Large intestine (tissue), 12 donors: ENCODE data around the gene H6PD. TPM values are rescaled to one million over a fixed set of nuclear protein-coding genes. Genes with fewer than 3 reads are reported as not detected.
A peak's percentile ranks its signal among the peaks of the same experiment; 100 is the strongest.

Experiments
- DNase-seq, 2 donors: peaks; one replicate each; pipeline versions ENCODE4 v3.0.0 to v3.0.0-alpha.2; 2013
- H3K27ac ChIP-seq: one replicate; pipeline ENCODE4 v1.5.1; 2013; ENCODE audit warnings: low read length
- H3K27me3 ChIP-seq: 2 replicates; pipeline ENCODE4 v1.6.1; 2013; ENCODE audit warnings: low read length; ENCODE audit not compliant: control insufficient read depth, insufficient read depth
- H3K36me3 ChIP-seq: 2 replicates; pipeline ENCODE4 v1.6.1; 2013; ENCODE audit warnings: low read length; ENCODE audit not compliant: control insufficient read depth, insufficient read depth
- H3K4me1 ChIP-seq: one replicate; pipeline ENCODE4 v1.6.1; 2013; ENCODE audit warnings: low read length; ENCODE audit not compliant: control insufficient read depth, insufficient read depth
- H3K4me3 ChIP-seq: one replicate; pipeline ENCODE4 v1.5.1; 2013; ENCODE audit warnings: low read length
- H3K9me3 ChIP-seq: one replicate; pipeline ENCODE4 v1.6.1; 2013; ENCODE audit warnings: mild to moderate bottlenecking, low read depth, low read length, moderate library complexity; ENCODE audit not compliant: control insufficient read depth
- WGBS: methylation state at CpG from one replicate; pipeline ENCODE4 v1.1.5; 2013; ENCODE audit warnings: low lambda C conversion rate; ENCODE audit not compliant: insufficient coverage; 5-methylcytosine and 5-hydroxymethylcytosine counted together
- long read RNA-seq, 11 donors: transcript quantifications; one replicate each; lab custom pipeline, GENCODE V29; 2026
- polyA plus RNA-seq: library from polyadenylated mRNA; unstranded; fragments of 120-200 nt; gene quantifications from one replicate; pipeline ENCODE4 v1.2.1, GENCODE V29; 2013

The H6PD gene, protein sequence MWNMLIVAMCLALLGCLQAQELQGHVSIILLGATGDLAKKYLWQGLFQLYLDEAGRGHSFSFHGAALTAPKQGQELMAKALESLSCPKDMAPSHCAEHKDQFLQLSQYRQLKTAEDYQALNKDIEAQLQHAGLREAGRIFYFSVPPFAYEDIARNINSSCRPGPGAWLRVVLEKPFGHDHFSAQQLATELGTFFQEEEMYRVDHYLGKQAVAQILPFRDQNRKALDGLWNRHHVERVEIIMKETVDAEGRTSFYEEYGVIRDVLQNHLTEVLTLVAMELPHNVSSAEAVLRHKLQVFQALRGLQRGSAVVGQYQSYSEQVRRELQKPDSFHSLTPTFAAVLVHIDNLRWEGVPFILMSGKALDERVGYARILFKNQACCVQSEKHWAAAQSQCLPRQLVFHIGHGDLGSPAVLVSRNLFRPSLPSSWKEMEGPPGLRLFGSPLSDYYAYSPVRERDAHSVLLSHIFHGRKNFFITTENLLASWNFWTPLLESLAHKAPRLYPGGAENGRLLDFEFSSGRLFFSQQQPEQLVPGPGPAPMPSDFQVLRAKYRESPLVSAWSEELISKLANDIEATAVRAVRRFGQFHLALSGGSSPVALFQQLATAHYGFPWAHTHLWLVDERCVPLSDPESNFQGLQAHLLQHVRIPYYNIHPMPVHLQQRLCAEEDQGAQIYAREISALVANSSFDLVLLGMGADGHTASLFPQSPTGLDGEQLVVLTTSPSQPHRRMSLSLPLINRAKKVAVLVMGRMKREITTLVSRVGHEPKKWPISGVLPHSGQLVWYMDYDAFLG
- 36.6 TPM for polyA plus RNA-seq
- long read RNA-seq, donor 1, full-length matches to known transcripts: 4 of 4 reads
- long read RNA-seq, donor 1, partial matches to known transcripts: 0 of 4 reads
- long read RNA-seq, donor 1, other reads (novel, unspliced or antisense): 0 of 4 reads
- long read RNA-seq, donor 2, full-length matches to known transcripts: 10 of 46 reads
- long read RNA-seq, donor 2, partial matches to known transcripts: 36 of 46 reads
- long read RNA-seq, donor 2, other reads (novel, unspliced or antisense): 0 of 46 reads
- long read RNA-seq, donor 3: 0 reads
- long read RNA-seq, donor 4: 0 reads
- long read RNA-seq, donor 5, full-length matches to known transcripts: 2 of 2 reads
- long read RNA-seq, donor 5, partial matches to known transcripts: 0 of 2 reads
- long read RNA-seq, donor 5, other reads (novel, unspliced or antisense): 0 of 2 reads
- long read RNA-seq, donor 6, full-length matches to known transcripts: 2 of 79 reads
- long read RNA-seq, donor 6, partial matches to known transcripts: 77 of 79 reads
- long read RNA-seq, donor 6, other reads (novel, unspliced or antisense): 0 of 79 reads
- long read RNA-seq, donor 7, full-length matches to known transcripts: 4 of 9 reads
- long read RNA-seq, donor 7, partial matches to known transcripts: 5 of 9 reads
- long read RNA-seq, donor 7, other reads (novel, unspliced or antisense): 0 of 9 reads
- long read RNA-seq, donor 8, full-length matches to known transcripts: 5 of 18 reads
- long read RNA-seq, donor 8, partial matches to known transcripts: 13 of 18 reads
- long read RNA-seq, donor 8, other reads (novel, unspliced or antisense): 0 of 18 reads
- long read RNA-seq, donor 9: 0 reads
- long read RNA-seq, donor 10, full-length matches to known transcripts: 1 of 1 reads
- long read RNA-seq, donor 10, partial matches to known transcripts: 0 of 1 reads
- long read RNA-seq, donor 10, other reads (novel, unspliced or antisense): 0 of 1 reads
- long read RNA-seq, donor 11, full-length matches to known transcripts: 3 of 3 reads
- long read RNA-seq, donor 11, partial matches to known transcripts: 0 of 3 reads
- long read RNA-seq, donor 11, other reads (novel, unspliced or antisense): 0 of 3 reads

DNA sequence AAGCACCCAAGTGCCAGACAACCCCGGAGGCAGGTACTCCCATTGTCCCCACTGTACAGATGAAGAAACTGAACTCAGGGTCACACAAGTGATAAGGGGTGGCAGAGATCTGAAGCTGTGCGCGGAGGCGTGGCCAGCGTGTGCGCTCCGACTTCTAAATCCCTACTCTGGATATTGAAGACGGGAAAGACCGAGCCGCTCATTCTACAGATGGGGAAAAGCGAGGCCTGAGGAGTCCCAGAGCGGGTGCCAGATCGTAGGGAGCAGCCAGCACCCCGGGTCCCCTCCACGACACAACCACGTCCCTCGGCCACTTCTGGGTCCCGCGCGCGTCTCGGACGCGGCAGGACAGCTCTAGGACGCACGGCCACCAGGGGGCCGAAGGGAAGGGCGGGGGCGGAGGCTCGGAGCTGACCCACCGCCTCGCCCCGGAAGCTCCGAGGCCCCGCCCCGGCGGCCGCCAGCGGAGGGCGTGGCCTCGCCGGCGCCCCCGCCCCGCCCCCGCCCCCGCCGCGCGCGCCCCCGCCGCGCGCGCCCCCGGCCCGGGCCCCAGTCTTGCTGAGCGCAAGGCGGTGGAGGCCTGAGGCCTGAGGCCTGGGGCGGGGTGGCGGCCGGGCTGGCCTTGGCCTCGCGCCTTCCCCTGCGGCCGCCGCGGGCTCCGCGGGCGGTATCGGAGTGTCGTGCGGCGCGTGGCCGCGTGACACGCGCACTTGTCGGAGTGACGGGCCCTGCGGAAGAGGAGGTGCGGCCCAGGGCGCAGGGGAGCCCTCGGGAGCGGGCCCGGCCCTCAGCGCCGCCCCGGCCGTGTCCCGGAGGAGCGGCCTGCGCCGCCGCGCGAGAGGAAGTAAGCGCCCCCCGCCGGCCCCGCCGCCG, at the start of gene H6PD:
Gene H6PD (plus strand): TSS at position 552 of the 873 bp plus-strand sequence. CDS start 10,161 bp downstream, outside the sequence.
- H3K27ac ChIP-seq: peak within 1 kb of the TSS; percentile 89
- peaks cover 4% of the 10 kb centered on the region for H3K36me3 ChIP-seq
- H3K4me3 ChIP-seq: peak within 1 kb of the TSS; percentile 75
- no CpG with 5 or more reads among the region's 106 CpGs for WGBS
- no peaks in the 10 kb centered on the region for H3K27me3 ChIP-seq
- no peaks in the 10 kb centered on the region for H3K9me3 ChIP-seq
- peak; percentile 80 to 90 for DNase-seq
- peaks cover 15% of the 10 kb centered on the region for H3K4me1 ChIP-seq

DNA sequence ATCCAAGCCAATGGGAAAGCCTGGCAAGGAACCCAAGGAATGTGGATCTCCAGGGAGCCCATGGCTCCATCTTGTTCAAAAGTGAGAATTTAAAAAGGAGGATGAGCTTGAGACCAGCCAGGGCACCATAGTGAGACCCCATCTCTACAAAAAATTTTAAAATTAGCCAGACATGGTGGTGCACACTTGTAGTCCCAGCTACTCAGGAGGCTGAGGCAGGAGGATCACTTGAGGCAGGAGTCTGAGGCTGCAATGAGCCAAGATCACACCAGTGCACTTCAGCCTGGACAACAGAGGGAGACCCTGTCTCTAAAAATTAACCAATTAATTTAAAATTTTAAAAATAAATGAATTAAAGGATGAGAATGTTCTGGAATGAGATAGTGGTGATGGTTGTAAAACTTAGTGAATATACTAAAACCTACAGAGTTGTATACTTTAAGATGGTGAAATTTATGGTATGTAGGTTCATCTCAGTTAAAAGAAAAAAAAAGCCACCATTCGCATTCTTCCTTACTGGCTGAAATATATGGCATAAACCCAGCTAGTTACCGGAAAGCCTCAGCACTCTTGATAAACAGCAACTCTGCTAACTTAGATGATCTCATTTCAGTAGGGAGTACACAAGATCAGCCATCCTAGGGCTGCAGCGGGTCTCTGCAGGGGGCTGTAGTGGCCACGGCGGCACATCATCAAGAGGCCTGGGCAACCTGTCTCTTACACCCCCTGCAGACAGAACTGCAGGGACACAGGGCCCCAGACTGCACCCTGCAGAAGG, 48.3 kb upstream of the H6PD start:
- H3K4me1 ChIP-seq: peaks cover 9% of the 10 kb centered on the region
- H3K36me3 ChIP-seq: no peaks in the 10 kb centered on the region
- H3K27ac ChIP-seq: no peak overlapping the region
- no peak for DNase-seq
- WGBS: no CpG with 5 or more reads among the region's 5 CpGs
- H3K9me3 ChIP-seq: peaks cover under 1% of the 10 kb centered on the region
- peaks cover 26% of the 10 kb centered on the region for H3K27me3 ChIP-seq
- no peak overlapping the region for H3K4me3 ChIP-seq

DNA sequence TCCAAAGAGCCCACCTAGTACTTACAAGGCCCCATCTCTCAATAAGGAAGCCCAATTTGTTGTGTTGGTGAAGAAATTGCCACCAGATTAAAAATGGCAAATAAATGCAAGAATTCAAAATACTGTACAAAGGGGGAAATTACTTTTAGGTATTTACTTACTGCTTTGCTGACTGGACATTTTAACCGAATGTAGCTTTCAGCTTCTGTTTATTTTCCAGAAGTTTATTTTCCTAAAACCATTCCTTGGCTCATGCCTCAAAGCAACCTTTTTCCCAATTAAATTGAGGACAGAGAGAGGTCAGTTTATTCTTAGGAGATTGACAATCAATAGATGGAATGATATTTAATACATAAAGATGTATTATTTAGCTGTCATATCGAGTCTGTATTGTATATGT, 47.6 kb upstream of the H6PD start:
- H3K27ac ChIP-seq: no peak overlapping the region
- DNase-seq: no peak
- H3K27me3 ChIP-seq: peaks cover 19% of the 10 kb centered on the region
- 57% methylated on average over 1 of the region's 2 CpGs for WGBS
- no peaks in the 10 kb centered on the region for H3K36me3 ChIP-seq
- peaks cover 2% of the 10 kb centered on the region for H3K4me1 ChIP-seq
- no peak overlapping the region for H3K4me3 ChIP-seq
- H3K9me3 ChIP-seq: no peaks in the 10 kb centered on the region

DNA sequence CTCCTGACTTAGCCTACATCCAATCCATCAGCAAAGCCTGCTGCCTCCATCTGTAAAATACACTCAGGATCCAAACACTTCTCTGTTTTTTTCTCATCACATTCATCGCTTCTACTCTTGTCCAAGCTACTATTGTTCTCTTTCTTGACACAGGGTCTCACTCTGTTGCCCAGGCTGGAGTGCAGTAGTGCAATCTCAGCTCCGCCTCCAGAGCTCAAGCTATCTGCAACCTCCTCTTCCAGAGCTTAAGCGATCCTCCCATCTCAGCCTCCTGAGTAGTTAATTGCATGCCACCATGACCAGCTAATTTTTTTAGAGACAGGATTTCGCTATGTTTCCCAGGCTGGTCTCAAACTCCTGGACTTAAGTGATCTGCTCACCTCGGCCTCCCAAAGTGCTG, 44.3 kb upstream of the H6PD start:
- H3K4me3 ChIP-seq: no peak overlapping the region
- no peaks in the 10 kb centered on the region for H3K4me1 ChIP-seq
- no peak for DNase-seq
- no peaks in the 10 kb centered on the region for H3K9me3 ChIP-seq
- no peaks in the 10 kb centered on the region for H3K27me3 ChIP-seq
- H3K36me3 ChIP-seq: no peaks in the 10 kb centered on the region
- no peak overlapping the region for H3K27ac ChIP-seq
- no CpG with 5 or more reads among the region's 5 CpGs for WGBS

DNA sequence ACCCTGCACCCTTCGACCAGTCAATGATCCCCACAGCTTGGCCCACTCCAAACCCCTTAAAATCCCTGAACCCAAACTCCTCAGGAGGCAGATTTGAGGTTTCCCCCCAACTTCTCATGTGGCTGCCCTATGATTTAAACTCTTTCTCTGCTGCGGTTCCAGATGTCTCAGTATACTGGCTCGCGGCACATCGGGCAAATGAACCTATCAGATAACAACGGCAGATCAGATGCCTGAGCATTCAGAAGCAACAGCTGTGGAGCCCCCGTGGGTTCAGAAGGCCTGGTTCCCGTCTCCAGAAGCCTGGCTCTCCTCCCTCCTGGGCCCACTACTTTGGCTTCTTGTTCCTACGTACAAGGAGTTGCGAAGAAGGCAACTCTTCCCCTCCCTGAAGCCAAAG, 43.3 kb upstream of the H6PD start:
- no peak for DNase-seq
- no peaks in the 10 kb centered on the region for H3K4me1 ChIP-seq
- WGBS: no CpG with 5 or more reads among the region's 10 CpGs
- no peaks in the 10 kb centered on the region for H3K36me3 ChIP-seq
- no peak overlapping the region for H3K27ac ChIP-seq
- no peak overlapping the region for H3K4me3 ChIP-seq
- no peaks in the 10 kb centered on the region for H3K9me3 ChIP-seq
- H3K27me3 ChIP-seq: no peaks in the 10 kb centered on the region

DNA sequence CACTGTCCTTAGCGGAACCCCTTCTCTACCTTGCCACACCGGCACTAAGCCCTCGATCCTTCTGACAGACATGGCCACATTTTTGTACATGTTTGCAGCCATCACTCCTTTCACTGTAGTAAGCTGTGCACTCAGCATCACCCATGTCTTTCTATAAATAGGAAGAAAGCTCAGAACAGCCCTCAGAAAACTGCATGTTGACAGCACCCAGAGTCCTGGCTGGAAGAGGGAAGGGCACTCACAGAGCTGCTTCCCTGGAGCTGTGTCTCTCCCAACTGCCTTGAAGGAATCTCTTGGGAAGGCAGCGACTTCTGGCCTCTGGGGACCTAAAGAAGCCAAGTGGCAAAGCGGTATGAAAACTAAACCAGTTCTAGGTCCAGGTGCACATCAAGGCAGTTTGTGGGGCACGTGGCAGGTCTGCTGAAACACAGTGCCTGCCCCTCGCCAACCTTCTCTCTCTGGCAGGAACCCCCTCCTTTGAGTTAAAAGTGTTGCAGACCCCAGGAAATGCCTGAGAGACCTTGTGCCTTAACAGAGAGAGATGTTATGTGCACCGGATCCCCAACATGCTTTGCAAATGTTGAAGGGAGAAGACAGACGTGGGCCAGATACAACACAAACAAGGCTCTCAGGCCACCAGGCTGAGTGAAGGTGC, 41.9 kb upstream of the H6PD start:
- H3K9me3 ChIP-seq: no peaks in the 10 kb centered on the region
- no peaks in the 10 kb centered on the region for H3K4me1 ChIP-seq
- no peak overlapping the region for H3K4me3 ChIP-seq
- no peak overlapping the region for H3K27ac ChIP-seq
- H3K27me3 ChIP-seq: peaks cover 11% of the 10 kb centered on the region
- WGBS: no CpG with 5 or more reads among the region's 9 CpGs
- no peak for DNase-seq
- H3K36me3 ChIP-seq: no peaks in the 10 kb centered on the region

DNA sequence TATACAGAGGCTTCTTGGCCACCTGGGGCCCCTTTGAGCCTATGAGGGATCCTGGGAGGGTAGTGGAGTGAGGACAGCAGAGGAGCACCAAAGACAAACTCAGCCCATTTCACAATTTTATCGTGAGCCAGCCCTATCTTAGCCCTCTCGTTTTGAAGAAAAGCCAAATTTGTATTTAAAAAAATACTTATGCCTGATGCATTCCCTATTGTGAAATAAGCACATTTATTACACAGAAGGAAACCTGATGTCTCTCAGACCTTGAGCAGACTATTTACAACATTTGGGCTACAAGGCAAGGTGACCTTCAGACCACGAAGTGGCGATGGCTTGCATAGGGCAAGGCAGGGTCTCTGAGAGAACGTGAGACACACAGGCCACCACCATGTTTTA, 41.3 kb upstream of the H6PD start:
- 60% methylated on average over 2 of the region's 5 CpGs for WGBS
- Histone ChIP-seq H3K27ac (no peak overlapping the region), H3K4me3 (no peak overlapping the region), H3K36me3 (no peaks in the 10 kb centered on the region), H3K27me3 (peaks cover 16% of the 10 kb centered on the region), H3K4me1 (no peaks in the 10 kb centered on the region), H3K9me3 (no peaks in the 10 kb centered on the region)
- no peak for DNase-seq

DNA sequence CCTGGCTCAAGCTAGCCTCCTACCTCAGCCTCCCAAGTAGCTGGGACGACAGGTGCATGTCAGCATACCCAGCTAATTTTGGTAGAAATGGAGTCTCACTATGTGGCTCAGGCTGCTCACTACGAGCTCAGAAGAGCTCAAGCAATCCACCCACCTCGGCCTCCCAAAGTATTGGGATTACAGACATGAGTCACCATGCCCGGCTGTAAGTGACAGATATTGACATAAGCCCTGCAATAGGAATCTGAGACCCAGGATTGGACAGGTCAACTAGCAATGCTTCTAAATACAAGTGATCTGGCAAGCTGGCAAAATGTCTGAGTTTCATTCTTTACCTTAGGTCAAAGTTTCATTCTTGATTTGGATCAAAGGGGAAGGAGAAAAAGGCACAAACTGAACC, 40.5 kb upstream of the H6PD start:
- Histone ChIP-seq H3K27me3 (peaks cover 22% of the 10 kb centered on the region), H3K36me3 (no peaks in the 10 kb centered on the region), H3K4me3 (no peak overlapping the region), H3K27ac (no peak overlapping the region), H3K4me1 (no peaks in the 10 kb centered on the region), H3K9me3 (no peaks in the 10 kb centered on the region)
- DNase-seq: no peak
- WGBS: no CpG with 5 or more reads among the region's 4 CpGs
